GM21390 (cell line): ENCODE results near the gene EPAS1.

Experiments
- ATAC-seq: cut with Tn5 transposase; IDR thresholded peaks from one replicate; pipeline ENCODE4 v1.9.1; 2021; ENCODE audit not compliant: unreplicated experiment

Gene EPAS1

DNA sequence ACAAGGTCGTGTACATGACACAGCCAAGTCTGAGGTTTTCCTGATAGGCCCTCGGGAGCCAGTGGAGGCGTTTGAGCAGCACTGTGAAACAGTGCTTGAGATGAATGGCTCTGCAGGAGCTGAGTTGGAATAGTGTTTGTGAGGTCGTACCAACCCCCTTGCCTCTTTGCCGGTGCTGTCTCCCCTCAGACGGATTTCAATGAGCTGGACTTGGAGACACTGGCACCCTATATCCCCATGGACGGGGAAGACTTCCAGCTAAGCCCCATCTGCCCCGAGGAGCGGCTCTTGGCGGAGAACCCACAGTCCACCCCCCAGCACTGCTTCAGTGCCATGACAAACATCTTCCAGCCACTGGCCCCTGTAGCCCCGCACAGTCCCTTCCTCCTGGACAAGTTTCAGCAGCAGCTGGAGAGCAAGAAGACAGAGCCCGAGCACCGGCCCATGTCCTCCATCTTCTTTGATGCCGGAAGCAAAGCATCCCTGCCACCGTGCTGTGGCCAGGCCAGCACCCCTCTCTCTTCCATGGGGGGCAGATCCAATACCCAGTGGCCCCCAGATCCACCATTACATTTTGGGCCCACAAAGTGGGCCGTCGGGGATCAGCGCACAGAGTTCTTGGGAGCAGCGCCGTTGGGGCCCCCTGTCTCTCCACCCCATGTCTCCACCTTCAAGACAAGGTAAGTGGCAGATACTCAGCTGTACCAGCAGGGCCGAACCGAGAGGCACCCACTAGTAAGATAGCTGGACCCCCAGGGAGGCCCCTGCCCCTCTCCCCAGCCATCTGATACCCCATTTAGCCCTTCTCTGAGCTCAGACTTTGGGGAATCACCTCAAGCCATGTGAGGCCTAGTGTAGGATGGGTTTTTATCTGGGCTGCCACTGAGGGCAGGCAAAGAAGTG lies 83.1 kb downstream of the EPAS1 start:
- ATAC-seq = no peak

DNA sequence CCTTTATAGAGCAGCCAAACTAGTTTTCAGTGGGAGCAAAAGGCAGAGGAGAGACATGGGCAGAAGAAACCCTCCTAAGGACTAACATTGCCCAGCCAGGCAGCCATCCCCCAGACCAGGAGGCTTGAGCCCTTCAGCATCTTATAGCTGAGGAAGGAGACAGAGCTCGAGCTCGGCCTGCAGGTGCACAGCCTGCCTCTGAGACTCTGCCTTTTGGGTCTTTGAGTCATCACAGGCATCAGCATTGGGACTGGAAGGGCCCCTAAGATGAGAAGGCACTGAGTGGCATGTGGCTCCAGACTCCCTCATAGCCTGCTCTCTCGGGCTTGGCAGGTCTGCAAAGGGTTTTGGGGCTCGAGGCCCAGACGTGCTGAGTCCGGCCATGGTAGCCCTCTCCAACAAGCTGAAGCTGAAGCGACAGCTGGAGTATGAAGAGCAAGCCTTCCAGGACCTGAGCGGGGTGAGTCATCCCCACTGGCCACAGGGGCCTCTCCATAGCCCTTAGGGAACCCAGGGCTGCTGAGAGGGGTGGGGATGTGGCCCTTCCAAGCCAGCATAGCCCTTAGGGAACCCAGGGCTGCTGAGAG lies 84.1 kb downstream of the EPAS1 start:
- no peak for ATAC-seq

DNA sequence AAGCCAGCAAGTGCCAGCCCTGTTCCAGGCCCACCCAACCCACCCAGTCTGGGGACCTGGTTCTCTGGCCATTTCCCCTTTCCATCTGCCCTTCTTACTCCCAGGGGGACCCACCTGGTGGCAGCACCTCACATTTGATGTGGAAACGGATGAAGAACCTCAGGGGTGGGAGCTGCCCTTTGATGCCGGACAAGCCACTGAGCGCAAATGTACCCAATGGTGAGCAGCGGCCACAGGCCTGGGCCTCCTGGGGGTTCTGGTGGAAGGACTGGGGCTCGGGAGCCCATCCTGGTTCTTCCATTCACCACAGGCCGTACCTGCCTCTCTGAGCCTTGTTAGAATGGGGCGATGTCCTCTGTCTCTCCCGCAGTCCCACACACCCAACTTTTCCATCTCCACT lies 84.7 kb downstream of the EPAS1 start:
- no peak for ATAC-seq

DNA sequence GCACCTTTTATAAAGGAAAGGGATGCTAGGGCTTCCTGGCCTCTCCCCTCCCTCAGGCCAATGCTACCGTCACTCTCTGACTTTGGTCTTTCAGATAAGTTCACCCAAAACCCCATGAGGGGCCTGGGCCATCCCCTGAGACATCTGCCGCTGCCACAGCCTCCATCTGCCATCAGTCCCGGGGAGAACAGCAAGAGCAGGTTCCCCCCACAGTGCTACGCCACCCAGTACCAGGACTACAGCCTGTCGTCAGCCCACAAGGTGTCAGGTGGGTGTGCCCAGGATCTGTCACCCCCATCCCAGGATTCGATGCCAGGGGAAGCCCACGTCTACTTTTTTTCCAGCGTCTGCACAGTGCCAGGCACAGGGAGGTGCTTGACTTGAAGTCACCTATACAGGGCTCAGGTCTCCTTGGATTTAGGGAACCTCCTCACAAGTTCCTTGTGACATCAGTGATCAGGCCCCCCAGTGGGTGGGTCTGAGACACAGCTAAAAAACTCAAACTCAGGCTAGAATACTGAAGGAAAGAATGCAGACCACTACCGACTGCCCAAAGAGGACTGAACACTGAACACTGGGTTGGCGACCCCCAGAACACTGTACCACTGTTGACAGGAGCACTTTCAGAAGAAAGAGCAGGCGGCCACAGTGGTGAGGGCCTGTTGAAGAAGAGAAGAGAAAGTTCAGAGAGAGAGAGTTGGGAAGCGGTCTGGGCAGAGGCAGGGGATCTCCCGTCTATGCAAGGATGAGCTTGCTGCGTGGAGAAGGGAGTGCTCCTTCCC lies 85.3 kb downstream of the EPAS1 start:
- no peak for ATAC-seq

DNA sequence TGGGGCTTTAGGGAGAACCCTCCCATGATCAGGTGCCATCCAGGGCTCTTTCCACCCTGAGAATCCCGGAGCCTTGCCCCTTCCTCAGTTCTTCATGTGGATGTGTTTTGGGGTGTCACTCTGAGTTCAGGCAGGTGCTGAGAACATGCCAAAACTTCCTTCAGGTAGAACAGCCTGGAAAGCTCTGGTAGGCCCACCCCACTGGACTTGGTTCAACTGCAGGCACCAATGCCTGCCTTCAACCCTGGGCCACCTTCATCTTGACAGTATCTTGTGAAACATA lies 85.8 kb downstream of the EPAS1 start:
- no peak for ATAC-seq

DNA sequence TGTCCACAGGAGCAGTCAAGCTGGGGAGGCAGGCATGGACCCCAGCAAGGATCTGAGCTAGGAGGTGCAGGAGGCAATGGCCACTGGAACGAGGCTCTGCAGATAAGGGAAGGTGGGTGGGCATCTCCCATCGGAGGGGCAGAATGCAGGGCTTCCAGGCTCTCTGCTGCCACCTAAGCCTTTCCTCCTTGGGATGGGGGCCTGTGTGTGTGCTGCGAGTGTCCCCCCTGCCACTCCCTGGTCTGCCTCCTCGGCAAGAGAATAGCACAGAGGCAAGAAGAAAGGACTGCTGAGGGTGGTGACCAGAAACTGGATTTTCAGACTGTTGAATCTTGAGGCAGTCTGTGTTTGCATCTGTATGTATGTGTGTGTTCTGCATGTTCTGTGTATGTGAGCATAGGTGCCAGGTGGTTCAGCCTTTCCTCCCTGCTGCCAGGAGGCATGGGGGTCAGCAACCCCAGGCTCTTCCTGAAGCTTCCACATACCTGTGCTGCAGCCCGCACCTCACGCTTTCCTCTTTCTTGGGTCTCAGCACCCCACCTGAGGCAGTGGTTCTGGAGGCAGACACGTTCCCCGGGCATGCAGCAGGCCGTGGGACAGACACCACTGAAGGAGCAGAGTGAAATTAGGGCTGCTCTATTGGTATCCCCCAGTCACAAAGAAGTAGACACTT lies 86.7 kb downstream of the EPAS1 start:
- no peak for ATAC-seq

DNA sequence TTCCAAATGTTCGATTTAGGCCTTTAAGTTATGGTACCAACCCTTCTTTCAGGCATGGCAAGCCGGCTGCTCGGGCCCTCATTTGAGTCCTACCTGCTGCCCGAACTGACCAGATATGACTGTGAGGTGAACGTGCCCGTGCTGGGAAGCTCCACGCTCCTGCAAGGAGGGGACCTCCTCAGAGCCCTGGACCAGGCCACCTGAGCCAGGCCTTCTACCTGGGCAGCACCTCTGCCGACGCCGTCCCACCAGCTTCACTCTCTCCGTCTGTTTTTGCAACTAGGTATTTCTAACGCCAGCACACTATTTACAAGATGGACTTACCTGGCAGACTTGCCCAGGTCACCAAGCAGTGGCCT lies 87.2 kb downstream of the EPAS1 start:
- ATAC-seq = no peak

DNA sequence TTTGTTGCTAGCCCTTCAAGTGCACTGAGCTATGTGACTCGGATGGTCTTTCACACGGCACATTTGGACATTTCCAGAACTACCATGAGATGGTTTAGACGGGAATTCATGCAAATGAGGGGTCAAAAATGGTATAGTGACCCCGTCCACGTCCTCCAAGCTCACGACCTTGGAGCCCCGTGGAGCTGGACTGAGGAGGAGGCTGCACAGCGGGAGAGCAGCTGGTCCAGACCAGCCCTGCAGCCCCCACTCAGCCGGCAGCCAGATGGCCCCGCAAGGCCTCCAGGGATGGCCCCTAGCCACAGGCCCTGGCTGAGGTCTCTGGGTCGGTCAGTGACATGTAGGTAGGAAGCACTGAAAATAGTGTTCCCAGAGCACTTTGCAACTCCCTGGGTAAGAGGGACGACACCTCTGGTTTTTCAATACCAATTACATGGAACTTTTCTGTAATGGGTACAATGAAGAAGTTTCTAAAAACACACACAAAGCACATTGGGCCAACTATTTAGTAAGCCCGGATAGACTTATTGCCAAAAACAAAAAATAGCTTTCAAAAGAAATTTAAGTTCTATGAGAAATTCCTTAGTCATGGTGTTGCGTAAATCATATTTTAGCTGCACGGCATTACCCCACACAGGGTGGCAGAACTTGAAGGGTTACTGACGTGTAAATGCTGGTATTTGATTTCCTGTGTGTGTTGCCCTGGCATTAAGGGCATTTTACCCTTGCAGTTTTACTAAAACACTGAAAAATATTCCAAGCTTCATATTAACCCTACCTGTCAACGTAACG lies 88.8 kb downstream of the EPAS1 start:
- no peak for ATAC-seq

DNA sequence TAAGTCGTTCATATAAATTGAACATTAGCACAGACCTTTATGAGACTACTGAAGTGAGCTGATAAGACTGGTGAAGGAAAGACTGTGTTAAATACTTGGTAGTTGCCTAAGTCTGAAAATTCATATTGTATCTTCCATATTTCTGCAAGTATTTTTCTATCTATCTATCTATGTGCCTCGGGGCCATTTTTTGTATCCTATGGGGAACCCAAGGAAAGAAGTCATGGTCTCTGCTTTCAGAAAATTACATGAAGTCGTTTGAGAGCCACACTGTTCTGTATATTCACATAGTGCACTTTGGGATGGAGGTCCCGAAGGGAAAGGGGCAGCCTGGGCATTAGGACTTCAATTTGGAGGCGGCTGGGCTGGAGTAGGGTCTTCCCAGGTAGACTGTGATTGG lies 89.6 kb downstream of the EPAS1 start:
- ATAC-seq = no peak

DNA sequence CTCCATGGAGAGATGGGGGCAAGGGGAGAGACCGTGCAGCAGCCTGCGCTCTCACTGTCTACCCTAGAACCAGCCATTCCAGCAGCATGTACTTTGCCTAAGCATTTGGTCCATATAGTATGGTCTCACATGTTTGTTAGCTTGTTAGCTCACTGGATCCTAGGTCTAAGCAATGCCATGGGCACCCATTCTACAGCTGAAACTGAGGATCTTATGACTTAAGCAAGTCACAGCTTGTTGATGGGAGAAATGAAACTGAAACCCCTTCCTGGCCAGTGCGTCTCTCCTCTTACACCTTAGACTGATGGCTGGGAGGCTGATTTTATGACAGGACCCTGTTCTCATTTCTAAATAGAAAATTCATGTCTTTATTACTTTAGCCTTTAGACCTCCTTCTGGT lies 90.1 kb downstream of the EPAS1 start:
- ATAC-seq = no peak

DNA sequence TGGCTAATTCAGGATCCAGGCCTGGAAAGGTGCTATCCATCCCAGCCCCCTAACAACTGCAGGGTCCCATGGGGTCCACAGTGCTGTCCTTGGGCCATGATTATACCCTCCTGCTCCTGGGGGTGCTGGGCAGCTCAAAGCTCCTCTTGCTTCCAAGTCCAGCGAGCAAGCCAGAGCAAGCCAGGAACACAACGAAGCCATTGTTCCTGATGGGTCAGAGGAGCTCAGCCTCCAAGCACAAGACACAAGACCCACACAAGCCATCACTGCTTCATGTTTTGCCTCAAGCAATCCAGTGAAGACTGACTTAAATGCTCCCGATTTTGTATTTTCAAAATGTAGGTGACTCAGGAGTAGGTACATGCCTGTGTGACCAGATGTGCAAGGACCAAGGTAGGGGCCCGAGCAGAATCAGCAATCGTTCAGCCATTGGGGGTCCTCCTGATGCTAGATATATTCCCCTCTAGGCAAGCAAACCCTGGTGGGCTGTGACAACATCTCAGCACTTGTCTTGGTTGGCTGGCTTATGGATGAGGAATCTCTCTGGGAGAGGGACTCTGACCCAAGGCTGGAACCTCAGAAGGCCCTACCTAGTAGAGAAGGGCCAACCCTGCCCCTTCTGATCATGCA lies 90.8 kb downstream of the EPAS1 start:
- no peak for ATAC-seq

DNA sequence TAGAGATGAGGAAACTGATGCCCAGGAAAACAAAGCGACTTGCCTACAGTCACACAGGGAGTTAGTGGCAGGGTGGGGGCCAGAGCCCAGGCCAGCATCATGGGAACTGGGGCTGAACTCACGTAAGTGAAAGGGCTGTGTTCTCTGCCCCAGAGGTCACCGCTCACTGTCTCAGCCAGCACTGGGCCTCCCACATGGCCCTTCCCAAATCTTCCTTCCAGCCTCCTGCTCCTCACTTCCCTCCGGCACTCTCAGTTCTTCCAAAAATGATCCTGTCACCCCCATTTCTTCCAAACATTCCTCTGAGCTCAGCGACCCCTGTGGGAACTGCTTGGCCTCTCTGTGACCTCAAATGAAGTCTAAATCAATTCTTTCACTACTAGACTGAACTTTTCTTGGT lies 91.7 kb downstream of the EPAS1 start:
- ATAC-seq = no peak

DNA sequence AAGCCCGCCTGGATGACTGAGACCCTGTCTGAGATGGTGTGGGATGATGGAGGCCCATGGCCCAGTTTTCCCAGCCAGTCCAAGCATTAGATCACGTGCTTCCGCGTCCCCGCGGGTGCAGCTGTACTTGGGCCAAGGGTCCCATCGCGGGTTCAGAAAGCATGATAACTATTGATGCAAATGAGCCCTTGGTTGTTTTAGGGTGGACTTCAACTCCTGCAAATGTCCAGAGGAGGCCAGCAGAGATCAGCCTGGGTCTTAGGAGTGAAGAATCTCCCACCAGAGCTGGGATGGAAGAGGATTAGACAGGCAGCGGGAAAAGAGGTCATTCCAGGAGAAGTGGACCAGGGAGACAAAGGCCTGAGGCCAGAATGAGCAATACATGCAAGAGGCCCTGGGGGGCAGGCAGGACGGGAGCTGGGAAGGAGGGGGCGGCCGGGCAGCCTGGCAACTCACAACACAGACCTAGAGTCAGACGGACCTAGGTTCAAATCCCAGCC lies 92.3 kb downstream of the EPAS1 start:
- ATAC-seq = no peak

DNA sequence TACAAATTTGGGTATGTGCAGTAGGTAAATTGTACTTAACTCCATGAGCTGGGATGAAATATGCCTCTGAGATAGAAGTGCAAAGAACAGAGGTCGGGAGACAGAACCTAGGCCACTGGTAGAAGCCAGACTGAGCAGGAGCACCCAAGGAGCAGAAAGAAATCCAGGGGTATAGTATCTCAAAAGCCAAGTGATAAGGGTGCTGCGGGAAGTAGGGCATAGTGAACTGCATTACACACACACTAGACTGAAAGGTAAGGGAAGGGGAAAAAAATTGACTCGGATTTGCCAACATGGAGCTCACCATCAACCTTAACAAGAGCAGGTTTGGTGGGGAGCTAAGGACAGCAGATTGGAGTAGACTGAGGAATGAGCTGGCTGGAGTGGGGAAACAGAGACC lies 92.8 kb downstream of the EPAS1 start:
- no peak for ATAC-seq

DNA sequence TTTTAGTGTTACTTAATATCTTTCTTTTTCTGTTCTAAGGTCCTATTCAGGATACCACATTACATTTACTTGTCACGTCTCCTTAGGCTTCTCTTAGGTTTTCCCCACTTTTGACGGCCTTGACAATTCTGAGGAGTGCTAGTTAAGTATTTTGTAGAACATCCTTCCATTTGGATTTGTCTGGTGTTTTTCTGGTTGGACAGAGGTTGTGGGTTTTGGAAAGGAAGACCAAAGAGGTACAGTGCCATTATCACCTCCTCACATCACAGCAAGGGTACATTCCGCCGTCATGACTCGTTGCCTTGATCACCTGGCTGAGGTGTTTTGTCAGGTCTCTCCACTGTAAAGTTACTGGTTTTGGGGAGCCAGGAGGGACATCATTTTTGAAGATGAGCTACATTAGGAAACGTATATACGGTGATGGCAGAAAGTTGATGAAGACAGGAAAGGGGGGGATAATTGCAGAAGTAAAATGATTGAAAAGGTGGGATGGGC lies 93.7 kb downstream of the EPAS1 start:
- ATAC-seq = no peak

DNA sequence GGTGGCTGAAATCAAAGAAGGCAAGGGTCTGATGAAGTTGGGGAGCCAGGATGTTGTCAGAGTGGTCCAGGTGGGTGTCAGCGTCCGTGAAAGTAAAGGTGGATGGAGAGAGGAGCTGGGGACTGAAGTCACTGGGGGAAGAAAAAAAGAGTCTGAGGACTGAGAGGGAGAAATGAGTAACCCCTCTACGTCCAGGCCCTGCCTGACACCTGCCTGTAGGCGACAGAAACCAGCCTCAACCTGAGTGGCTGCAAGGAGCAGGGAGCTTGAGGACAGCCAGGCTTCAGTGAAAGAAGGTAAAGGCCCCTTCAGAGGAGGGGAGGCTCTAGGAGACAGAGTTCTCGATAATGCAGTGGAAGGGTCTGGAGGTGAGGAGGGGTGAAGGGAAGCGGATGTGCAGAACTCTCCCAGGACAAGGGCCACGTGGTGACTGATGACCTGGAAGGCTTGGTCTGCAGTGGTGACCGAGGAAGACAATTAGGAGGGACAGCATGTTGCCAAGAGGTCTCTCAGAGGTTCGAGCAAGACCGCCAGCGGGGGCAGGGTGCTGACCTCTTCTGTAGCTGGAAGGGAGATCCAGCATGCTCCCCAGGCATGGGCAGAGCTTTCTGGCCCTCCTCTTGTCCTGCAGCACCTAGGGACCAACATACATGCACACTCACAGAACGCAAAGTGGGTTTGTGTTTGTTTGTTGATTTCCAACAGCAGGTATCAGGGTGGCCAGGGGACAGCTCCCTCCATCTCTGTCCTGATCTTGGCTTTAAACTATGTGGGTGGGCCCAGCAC lies 95.5 kb downstream of the EPAS1 start:
- no peak for ATAC-seq

DNA sequence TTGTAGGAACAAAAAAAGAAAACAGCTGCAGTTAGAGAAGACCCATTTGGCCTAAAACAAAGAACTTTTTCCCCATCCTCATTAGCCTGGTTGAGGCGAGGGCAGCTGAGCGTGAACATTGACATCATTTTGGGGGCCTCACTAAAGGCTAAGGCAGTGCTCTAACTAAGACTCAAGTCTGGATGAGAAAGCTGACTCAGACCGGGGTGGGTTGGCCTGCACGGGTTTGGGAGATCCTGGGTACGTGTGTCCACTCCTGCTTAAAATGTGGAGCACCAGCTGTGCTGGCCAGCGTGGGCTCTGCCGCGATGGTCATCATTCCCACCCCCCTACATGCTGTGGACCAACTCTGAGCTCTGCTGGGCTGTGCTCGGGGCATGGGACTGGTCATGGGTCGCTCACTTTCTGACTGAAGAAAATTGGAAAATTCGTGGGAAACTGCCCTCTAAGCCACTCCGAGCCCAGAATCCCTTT lies 96.2 kb downstream of the EPAS1 start:
- no peak for ATAC-seq

DNA sequence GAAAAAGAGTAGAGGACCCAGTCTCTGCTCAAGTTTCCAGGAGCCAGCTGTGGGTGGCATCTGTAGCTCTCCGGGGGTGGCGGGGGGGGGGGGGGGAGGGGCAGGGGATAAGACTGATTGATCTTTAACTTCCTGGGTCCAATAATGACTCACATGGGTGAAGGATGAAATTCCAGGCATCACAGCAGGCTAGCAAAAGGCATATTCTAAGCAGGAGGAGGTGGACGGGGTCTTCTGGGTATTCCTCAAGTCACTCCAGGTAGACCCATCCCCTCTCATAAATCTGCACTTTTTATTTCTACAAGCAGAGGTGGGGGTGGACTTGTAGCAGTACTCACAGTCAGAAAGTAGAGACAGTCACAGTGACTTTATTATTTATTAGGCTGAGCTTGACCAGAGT lies 96.7 kb downstream of the EPAS1 start:
- ATAC-seq = no peak
